IMR-90 (cell line): ENCODE results near the gene AQP7. TPM values are rescaled to one million over a fixed set of nuclear protein-coding genes. Genes with fewer than 3 reads are reported as not detected.

Experiments used
- ATAC-seq: fragments of 200-7000 bp; cut with Tn5 transposase; 2 replicates; pipeline ENCODE4 v1.9.1; 2020; ENCODE audit warnings: low read depth, mild to moderate bottlenecking, moderate library complexity
- BruUV-seq: library from RNA; stranded (reverse); fragments of 400-500 nt; replicated peaks from 2 replicates; lab custom pipeline; 2021; lab: Mats Ljungman, UMichigan
- CTCF ChIA-PET: fragments of 300-600 bp; formaldehyde crosslinking; extraction: SDS; loops from one replicate; lab custom pipeline; 2021; ENCODE audit warnings: antibody characterized with exemption; lab: Yijun Ruan, JAX
- POLR2A ChIA-PET: fragments of 300-600 bp; sonication (Branson Sonifier 250); formaldehyde crosslinking; loops from one replicate; lab custom pipeline; 2022; ENCODE audit warnings: antibody characterized with exemption; ENCODE audit not compliant: unreplicated experiment; lab: Charles Lee
- DNase-seq: peaks from one replicate; pipeline ENCODE4 v3.0.0; 2013
- H2AFZ ChIP-seq: replicated peaks from 2 replicates; pipeline ENCODE3; 2013; ENCODE audit warnings: low read length, mild to moderate bottlenecking; ENCODE audit not compliant: poor library complexity
- H2AK5ac ChIP-seq: 2 replicates; pipeline ENCODE4 v1.6.1; 2013; ENCODE audit warnings: low read depth, low read length, inconsistent platforms
- H2AK9ac ChIP-seq: replicated peaks from 2 replicates; pipeline ENCODE3; 2013; ENCODE audit warnings: mild to moderate bottlenecking, low read depth, low read length, moderate library complexity; ENCODE audit not compliant: poor library complexity
- H2BK120ac ChIP-seq: 2 replicates; pipeline ENCODE4 v1.6.1; 2013; ENCODE audit warnings: low read depth, low read length, inconsistent platforms
- H2BK15ac ChIP-seq: 3 replicates; pipeline ENCODE4 v1.6.1; 2013; ENCODE audit warnings: low read depth, low read length, inconsistent platforms
- H2BK20ac ChIP-seq: 2 replicates; pipeline ENCODE4 v1.6.1; 2013; ENCODE audit warnings: low read depth, mild to moderate bottlenecking, inconsistent platforms, low read length, moderate library complexity
- H2BK5ac ChIP-seq: 2 replicates; pipeline ENCODE4 v1.6.1; 2013; ENCODE audit warnings: mild to moderate bottlenecking, low read depth, low read length, inconsistent platforms; ENCODE audit not compliant: poor library complexity, severe bottlenecking
- H3K14ac ChIP-seq: replicated peaks from 2 replicates; pipeline ENCODE4 v1.6.1; 2013; ENCODE audit warnings: low read depth, low read length, inconsistent platforms
- H3K18ac ChIP-seq: 2 replicates; pipeline ENCODE4 v1.6.1; 2013; ENCODE audit warnings: low read depth, low read length, control low read depth
- H3K23ac ChIP-seq: 2 replicates; pipeline ENCODE4 v1.6.1; 2013; ENCODE audit warnings: low read depth, low read length, inconsistent platforms
- H3K27ac ChIP-seq: 2 replicates; pipeline ENCODE4 v1.5.1; 2013; ENCODE audit warnings: mild to moderate bottlenecking, control low read depth, low read length; ENCODE audit not compliant: insufficient read depth
- H3K27me3 ChIP-seq: 2 replicates; pipeline ENCODE4 v1.6.1; 2013; ENCODE audit warnings: low read length; ENCODE audit not compliant: control insufficient read depth, insufficient read depth
- H3K36me3 ChIP-seq: 2 replicates; pipeline ENCODE4 v1.6.1; 2013; ENCODE audit warnings: low read length, mixed read lengths; ENCODE audit not compliant: control insufficient read depth, insufficient read depth
- H3K4ac ChIP-seq: 2 replicates; pipeline ENCODE4 v1.6.1; 2013; ENCODE audit warnings: low read depth, low read length, inconsistent platforms
- H3K4me1 ChIP-seq: 2 replicates; pipeline ENCODE4 v1.6.1; 2013; ENCODE audit warnings: low read length, mixed read lengths; ENCODE audit not compliant: control insufficient read depth, insufficient read depth
- H3K4me2 ChIP-seq: 2 replicates; pipeline ENCODE4 v1.6.1; 2013; ENCODE audit warnings: low read depth, mild to moderate bottlenecking, control low read depth, low read length, moderate library complexity
- H3K4me3 ChIP-seq: 2 replicates; pipeline ENCODE4 v1.5.1; 2013; ENCODE audit warnings: low read depth, mild to moderate bottlenecking, control low read depth, low read length, moderate library complexity; ENCODE audit not compliant: insufficient read depth
- H3K56ac ChIP-seq: 2 replicates; pipeline ENCODE4 v1.6.1; 2013; ENCODE audit warnings: low read length, inconsistent platforms; ENCODE audit not compliant: insufficient read depth; ENCODE audit errors: extremely low read depth
- H3K79me1 ChIP-seq, 2 experiments: 2 replicates each; pipeline ENCODE4 v1.6.1; 2013; ENCODE audit warnings: low read length in 2 of 2, inconsistent platforms in 1 of 2, low read depth in 1 of 2
- H3K9ac ChIP-seq: 2 replicates; pipeline ENCODE4 v1.6.1; 2013; ENCODE audit warnings: low read depth, low read length, control low read depth
- H3K9me1 ChIP-seq: 2 replicates; pipeline ENCODE4 v1.6.1; 2013; ENCODE audit warnings: low read length, inconsistent platforms; ENCODE audit not compliant: insufficient read depth
- H3K9me3 ChIP-seq: 2 replicates; pipeline ENCODE4 v1.6.1; 2013; ENCODE audit warnings: low read length; ENCODE audit not compliant: control insufficient read depth, insufficient read depth
- H4K20me1 ChIP-seq: 2 replicates; pipeline ENCODE4 v1.6.1; 2013; ENCODE audit warnings: low read length, inconsistent platforms; ENCODE audit not compliant: insufficient read depth
- H4K5ac ChIP-seq: 2 replicates; pipeline ENCODE4 v1.6.1; 2013; ENCODE audit warnings: mild to moderate bottlenecking, low read depth, low read length, control low read depth
- H4K8ac ChIP-seq, 2 experiments: 2 replicates each; pipeline ENCODE4 v1.6.1; 2013; ENCODE audit warnings: low read depth in 2 of 2, low read length in 2 of 2, control low read depth in 1 of 2, inconsistent platforms in 1 of 2
- H4K91ac ChIP-seq: 2 replicates; pipeline ENCODE4 v1.6.1; 2013; ENCODE audit warnings: low read depth, low read length, inconsistent platforms; ENCODE audit not compliant: insufficient read depth
- CHD1 ChIP-seq: IDR thresholded peaks from 2 replicates; pipeline ENCODE4 v1.6.1; 2012; ENCODE audit warnings: low read depth, low read length, improper control_type of control experiment
- MAZ ChIP-seq: IDR thresholded peaks from 2 replicates; pipeline ENCODE4 v1.6.1; 2012; ENCODE audit warnings: low read depth, mild to moderate bottlenecking, low read length, improper control_type of control experiment, moderate library complexity, borderline replicate concordance
- MXI1 ChIP-seq: IDR thresholded peaks from 2 replicates; pipeline ENCODE4 v1.6.1; 2012; ENCODE audit warnings: low read depth, mild to moderate bottlenecking, low read length, moderate library complexity, borderline replicate concordance
- NFE2L2 ChIP-seq: fragments of 150-350 bp; IDR thresholded peaks from 2 replicates; pipeline ENCODE4 v1.6.1; 2016; ENCODE audit warnings: low read depth, mild to moderate bottlenecking, low read length
- WGBS, 2 experiments: methylation state at CpG; one replicate each; pipeline versions ENCODE4 v1.1.5 to v1.1.7; 2013; ENCODE audit warnings: missing lambda C conversion rate in 2 of 2; ENCODE audit not compliant: insufficient read length in 1 of 2; ENCODE audit errors: extremely low coverage in 2 of 2; 5-methylcytosine and 5-hydroxymethylcytosine counted together
- dilution Hi-C: fragments of 300-500 bp; cut with HindIII; formaldehyde crosslinking; loops from one replicate; pipeline ENCODE4 v1.14.3; 2018; ENCODE audit warnings: low sequenced_read_pairs; ENCODE audit not compliant: unreplicated experiment
- in situ Hi-C: fragments of 300-500 bp; cut with MboI; formaldehyde crosslinking; loops from 3 replicates; pipeline ENCODE4 v1.14.3; 2019; ENCODE audit warnings: low sequenced_read_pairs, inconsistent platforms, mixed read lengths
- intact Hi-C: fragments of 100-400 bp; cut with micrococcal nuclease; formaldehyde crosslinking; loops from 2 replicates; pipeline ENCODE4 v1.10.0; 2022
- polyA plus RNA-seq, 3 experiments: library from polyadenylated mRNA; depleted of rRNA; stranded (reverse); fragments of >200 nt; gene quantifications; 2 replicates each; pipeline ENCODE4 v1.2.3, GENCODE V29; 2012; ENCODE audit warnings: low replicate concordance in 1 of 3
- total RNA-seq: library from RNA; depleted of rRNA; stranded (reverse); fragments of >200 nt; gene quantifications from 2 replicates; pipeline ENCODE4 v1.2.3, GENCODE V29; 2012

Gene AQP7
- total and polyA plus RNA-seq, 2 of the 4 experiments (the other 2 are of a cell fraction) = 0.07 TPM; not detected in 1

DNA sequence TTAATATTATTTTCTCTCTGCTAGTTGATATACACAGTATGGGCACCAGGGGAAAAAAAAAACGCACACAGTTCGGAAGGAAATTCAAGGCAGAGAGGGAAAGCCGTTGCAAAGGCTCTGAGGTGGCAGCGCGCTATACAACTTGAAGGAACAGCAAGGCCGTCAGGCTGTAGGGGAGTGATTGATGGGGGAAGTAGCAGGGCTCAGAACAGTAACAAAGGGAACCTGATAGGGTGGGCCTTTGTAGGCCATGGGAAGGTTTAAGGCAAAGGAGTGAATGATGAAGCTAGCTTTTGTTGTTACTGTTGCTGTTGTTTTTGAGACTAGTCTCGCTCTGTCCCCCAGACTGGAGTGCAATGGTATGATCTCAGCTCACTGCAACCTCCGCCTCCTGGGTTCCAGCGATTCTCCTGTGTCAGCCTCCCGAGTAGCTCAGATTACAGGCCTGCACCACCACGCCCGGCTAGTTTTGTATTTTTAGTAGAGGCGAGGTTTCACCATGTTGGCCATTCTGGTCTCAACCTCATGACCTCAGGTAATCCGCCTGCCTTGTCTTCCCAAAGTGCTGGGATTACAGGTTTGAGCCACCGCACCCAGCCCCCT is 27.0 kb downstream of the AQP7 start:
- H2BK20ac ChIP-seq = no peak overlapping the region
- H3K4ac ChIP-seq = peak overlapping the region; percentile 63; the same call in 1 of the 2 replicates
- ChIA-PET POLR2A (interaction anchor here (0.7 kb wide), 1 partner anchor 349 kb away, joined by 3 read pairs; no protein-coding TSS in a partner anchor), CTCF (interaction anchor here (0.5 to 2.1 kb wide), 12 partner anchors 15 to 114 kb away, joined by 3 to 14 read pairs (median 4); partner anchors contain the start of genes AQP3, NFX1 and NOL6)
- intact Hi-C loops = loop anchor here (1.0 kb wide), 3 partner anchors 40 to 91 kb away; no protein-coding TSS in a partner anchor
- no peak overlapping the region for H3K4me3 ChIP-seq
- H4K5ac ChIP-seq = peak overlapping the region; percentile 49; the same call in 1 of the 2 replicates
- H3K4me1 ChIP-seq = 0 out of 2 replicates have a peak, but pooled peaks cover 2% of the 10 kb centered on the region
- no peak overlapping the region for H3K56ac ChIP-seq
- H4K20me1 ChIP-seq = no peaks in the 10 kb centered on the region
- ATAC-seq (peak; percentile 5; the same call in 1 of the 2 replicates), DNase-seq (peak; percentile 19)
- dilution Hi-C loops = no loop called here
- H2BK15ac ChIP-seq = no peak overlapping the region
- H3K4me2 ChIP-seq = no peak overlapping the region
- no peak overlapping the region for H3K27ac ChIP-seq
- no peaks in the 10 kb centered on the region for H3K9me1 ChIP-seq
- no peak overlapping the region for H3K14ac ChIP-seq
- 59% methylated on average over 9 of the region's 15 CpGs; no CpG with 5 or more reads in 1 of the 2 experiments for WGBS, 2 experiments
- TF ChIP-seq NFE2L2 = no peak
- no peak for TF ChIP-seq MAZ
- no peak for TF ChIP-seq CHD1
- no peak for TF ChIP-seq MXI1
- 0 out of 2 replicates have a peak overlapping the region, but pooled peaks have one; percentile 4 for H2BK120ac ChIP-seq
- H3K27me3 ChIP-seq = no peaks in the 10 kb centered on the region
- no peak overlapping the region for H3K9ac ChIP-seq
- in situ Hi-C loops = no loop called here
- H3K36me3 ChIP-seq = peaks cover 14% of the 10 kb centered on the region
- H3K18ac ChIP-seq = no peak overlapping the region
- H3K9me3 ChIP-seq = no peaks in the 10 kb centered on the region
- peak overlapping the region; percentile 74 for H2AK9ac ChIP-seq
- BruUV-seq = no TSS peak
- H3K23ac ChIP-seq = 0 out of 2 replicates have a peak overlapping the region, but pooled peaks have one; percentile 6
- H3K79me1 ChIP-seq = no peaks in the 10 kb centered on the region
- peak overlapping the region; percentile 60 for H2AFZ ChIP-seq
- no peak overlapping the region for H4K91ac ChIP-seq
- H4K8ac ChIP-seq = peak overlapping the region in 1 of 2 experiments; percentile 59; a peak in 2 of 4 replicates
- H2BK5ac ChIP-seq = no peak overlapping the region
- peak overlapping the region; percentile 5; the same call in 1 of the 2 replicates for H2AK5ac ChIP-seq
